HG02870 (cell line): ENCODE data around the gene IGF2R.
"Not testable (repeated sequence)": the region's sequence is repeated elsewhere in the genome, so short reads cannot be mapped to it uniquely, and the experiment has no call there.

Experiments used
- ATAC-seq: cut with Tn5 transposase; IDR thresholded peaks from one replicate; pipeline ENCODE4 v1.9.1; 2021; ENCODE audit warnings: mild to moderate bottlenecking, moderate library complexity; ENCODE audit not compliant: unreplicated experiment

IGF2R gene

GRCh38 chr6:159968295-159969203, at the start of gene IGF2R:
Gene IGF2R (plus strand): TSS chr6:159969082. CDS start chr6:159969247, 165 bp downstream.
- ATAC-seq, result peak; percentile 76

DNA sequence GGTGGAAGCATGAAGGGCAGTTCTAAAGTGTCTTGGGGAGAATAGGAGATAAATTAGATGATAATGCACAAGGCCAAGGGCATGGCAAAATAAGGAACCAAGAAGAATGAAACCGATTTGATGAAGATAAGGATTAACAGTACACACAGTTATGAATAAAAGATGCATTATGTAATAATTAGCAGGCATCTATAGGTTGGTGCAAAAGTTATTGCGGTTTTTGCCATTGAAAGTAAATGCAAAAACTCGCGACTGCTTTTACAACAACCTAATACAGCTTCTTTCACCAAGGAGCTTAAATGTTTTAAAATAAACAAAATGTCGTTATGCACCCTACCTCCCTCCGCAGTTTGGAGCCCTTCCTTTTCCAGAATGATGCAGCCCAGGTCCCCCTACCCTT, 49.1 kb upstream of the IGF2R start:
- ATAC-seq, result no peak

- ATAC-seq, result not testable (repeated sequence)
Measured at GRCh38 chr6:159924150-159924549, 44.7 kb upstream of the IGF2R start.

- no peak for ATAC-seq
Measured at GRCh38 chr6:159926542-159927203, 42.2 kb upstream of the IGF2R start.

GRCh38 chr6:159929819-159930218, 39.1 kb upstream of the IGF2R start:
- no peak for ATAC-seq

DNA sequence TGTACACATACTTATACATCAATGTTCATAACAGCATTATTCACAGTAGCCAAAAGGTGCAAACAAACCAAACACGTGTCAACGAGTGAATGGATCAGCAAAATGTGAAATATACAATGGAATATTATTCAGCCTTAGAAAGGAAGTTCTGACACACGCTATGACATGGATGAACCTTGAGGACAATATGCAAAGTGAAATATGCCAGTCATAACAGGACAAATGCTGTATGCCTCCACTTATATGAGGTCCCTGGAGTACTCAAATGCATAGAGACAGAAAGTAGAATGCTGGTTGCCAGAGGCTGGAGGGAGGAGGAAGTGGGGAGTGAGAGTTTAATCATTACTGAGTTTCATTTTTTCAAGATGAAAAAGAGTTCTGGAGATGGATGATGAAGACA, 37.8 kb upstream of the IGF2R start:
- peak; percentile 97 for ATAC-seq

DNA sequence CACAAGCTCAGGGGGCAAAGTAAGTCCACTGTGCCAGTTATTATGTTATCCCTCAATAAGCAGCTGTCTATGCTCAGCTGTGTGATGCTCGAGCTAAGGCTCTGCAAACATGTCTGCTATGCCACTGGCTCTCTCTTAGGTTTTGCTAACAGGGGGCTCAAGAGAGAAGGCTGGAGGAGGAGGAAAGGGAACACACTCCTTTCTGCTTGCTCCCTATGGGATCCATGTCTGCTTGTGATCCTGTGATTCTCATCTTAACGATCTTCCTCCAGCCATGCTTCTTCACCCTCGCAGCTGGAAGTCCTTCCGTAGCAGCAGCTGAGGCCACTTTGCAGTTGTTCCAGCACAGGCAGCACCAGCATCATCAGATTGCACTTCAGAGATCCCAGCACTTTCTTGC, 37.0 kb upstream of the IGF2R start:
- no peak for ATAC-seq

GRCh38 chr6:159933077-159933476, 35.8 kb upstream of the IGF2R start:
- ATAC-seq, result no peak

GRCh38 chr6:159934181-159934580, 34.7 kb upstream of the IGF2R start:
- ATAC-seq, result no peak

GRCh38 chr6:159935065-159935464, 33.8 kb upstream of the IGF2R start:
- no peak for ATAC-seq

DNA sequence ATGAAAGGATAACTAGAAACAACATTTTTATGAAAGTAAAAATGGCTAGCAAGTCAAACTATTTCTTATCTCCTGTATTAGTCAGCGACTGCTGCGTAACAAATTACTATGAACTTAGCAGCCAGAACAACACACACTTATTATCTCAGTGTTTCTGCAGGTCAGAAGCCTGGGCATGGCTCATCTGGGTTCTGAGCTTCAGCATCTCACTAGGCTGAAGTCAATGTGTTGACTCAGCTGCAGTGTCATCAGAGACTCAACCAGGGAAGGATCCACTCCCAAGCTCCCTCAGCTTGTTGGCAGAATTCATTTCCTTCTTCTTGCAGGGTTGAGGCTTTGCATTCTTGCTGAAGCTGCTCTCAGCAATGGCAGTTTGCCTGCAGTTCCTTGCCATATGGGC, 33.2 kb upstream of the IGF2R start:
- no peak for ATAC-seq

- no peak for ATAC-seq
Measured at GRCh38 chr6:159939591-159940016, 29.3 kb upstream of the IGF2R start.

GRCh38 chr6:159941286-159942113, 27.4 kb upstream of the IGF2R start:
- ATAC-seq, result peak; percentile 87

DNA sequence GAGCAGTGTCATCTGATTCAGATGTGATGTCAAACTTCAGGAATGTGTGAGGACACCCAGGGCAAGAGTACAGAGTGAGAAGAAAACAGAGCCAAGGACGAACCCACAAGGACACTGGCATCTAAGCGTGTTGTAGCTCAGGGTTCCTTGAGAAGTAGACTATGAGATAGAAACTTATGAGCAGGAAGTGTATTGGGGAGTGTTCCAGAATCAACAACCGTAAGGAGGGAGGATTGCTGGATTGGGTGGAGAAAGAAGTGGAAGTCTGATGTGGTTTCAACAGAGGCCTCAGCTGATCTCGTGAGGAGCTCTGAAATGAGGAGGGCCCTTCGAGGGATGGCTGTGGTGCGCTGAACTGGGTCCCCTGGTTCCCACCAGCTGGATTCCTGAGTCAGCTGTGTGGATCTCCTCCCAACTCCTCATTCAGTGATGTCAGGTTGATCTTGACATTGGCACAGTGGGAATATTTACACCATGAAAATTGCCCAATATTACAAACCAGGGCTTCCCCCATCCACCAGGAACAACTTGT, 25.7 kb upstream of the IGF2R start:
- ATAC-seq, result no peak

- no peak for ATAC-seq
Measured at GRCh38 chr6:159943968-159944598, 24.8 kb upstream of the IGF2R start.

DNA sequence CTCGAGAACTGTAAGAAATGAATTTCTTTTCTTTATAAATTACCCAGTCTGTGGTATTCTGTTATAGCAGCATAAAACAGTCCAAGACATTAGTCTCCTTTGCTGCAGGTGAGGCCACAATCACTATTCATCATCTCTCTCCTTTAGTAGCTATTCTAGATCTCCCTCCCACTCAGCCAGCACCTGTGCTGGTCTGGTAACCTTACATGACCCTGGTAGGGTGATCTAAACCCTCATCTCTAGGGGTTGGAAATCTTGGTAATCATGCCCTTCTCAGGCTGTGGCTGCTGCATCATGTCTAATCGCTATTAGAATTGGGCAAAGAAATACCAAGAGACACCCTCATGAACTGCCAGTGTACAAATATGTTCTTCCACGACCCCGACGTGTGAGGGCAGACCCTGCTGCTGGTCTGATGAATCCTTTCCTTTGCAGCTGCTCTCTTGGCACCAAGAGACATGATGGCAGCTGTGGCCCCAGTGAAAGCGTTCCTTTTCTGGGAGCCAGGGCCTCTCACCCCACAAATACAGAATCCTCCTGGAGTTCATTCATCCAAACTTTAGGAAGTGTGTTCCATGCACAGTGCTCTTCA, 23.0 kb upstream of the IGF2R start:
- no peak for ATAC-seq

- ATAC-seq, result no peak
Measured at GRCh38 chr6:159946912-159947311, 22.0 kb upstream of the IGF2R start.

GRCh38 chr6:159948199-159948598, 20.7 kb upstream of the IGF2R start:
- ATAC-seq, result peak; percentile 63

GRCh38 chr6:159951772-159952171, 17.1 kb upstream of the IGF2R start:
- no peak for ATAC-seq
